Fibroblast of lung (primary cell): ENCODE measurements around the gene TBC1D14. TPM values are rescaled to one million over a fixed set of nuclear protein-coding genes. Genes with fewer than 3 reads are reported as not detected.
A peak's percentile ranks its signal among the peaks of the same experiment; 100 is the strongest.
"Not testable (repeated sequence)": the region's sequence is repeated elsewhere in the genome, so short reads cannot be mapped to it uniquely, and the experiment has no call there.

Experiments
- DNase-seq, 2 donors: peaks; one replicate each; pipeline versions ENCODE4 v3.0.0 to v3.0.0-alpha.2; 2010; ENCODE audit warnings: low read depth in 2 of 2
- H2AFZ ChIP-seq: 2 replicates; pipeline ENCODE4 v1.5.1; 2012; ENCODE audit warnings: low read length, control low read depth, inconsistent platforms
- H3K27ac ChIP-seq: 2 replicates; pipeline ENCODE4 v1.5.1; 2011; ENCODE audit warnings: low read length, control low read depth; ENCODE audit not compliant: insufficient read depth
- H3K27me3 ChIP-seq: 2 replicates; pipeline ENCODE4 v1.5.1; 2011; ENCODE audit warnings: mild to moderate bottlenecking, low read length; ENCODE audit not compliant: control insufficient read depth, insufficient read depth
- H3K36me3 ChIP-seq: 2 replicates; pipeline ENCODE4 v1.5.1; 2011; ENCODE audit warnings: low read length; ENCODE audit not compliant: control insufficient read depth, insufficient read depth
- H3K4me1 ChIP-seq: 2 replicates; pipeline ENCODE4 v1.5.1; 2011; ENCODE audit warnings: low read length; ENCODE audit not compliant: control insufficient read depth, insufficient read depth; ENCODE audit errors: extremely low read depth
- H3K4me2 ChIP-seq: 2 replicates; pipeline ENCODE4 v1.5.1; 2011; ENCODE audit warnings: low read length, control low read depth; ENCODE audit not compliant: insufficient read depth; ENCODE audit errors: extremely low read depth
- H3K4me3 ChIP-seq, 4 experiments: fragments of 200-600 bp in 1 of 4; sonication (generic) in 1 of 4; replicated peaks in 1 of 4; 2 replicates each; pipeline ENCODE4 v1.5.1; 2011 to 2016; ENCODE audit warnings: low read length in 4 of 4, low read depth in 3 of 4, mild to moderate bottlenecking in 3 of 4, control low read depth in 2 of 4, inconsistent platforms in 1 of 4, mixed read lengths in 1 of 4; ENCODE audit not compliant: insufficient read depth in 1 of 4; ENCODE audit errors: control extremely low read depth in 1 of 4
- H3K79me2 ChIP-seq: 2 replicates; pipeline ENCODE4 v1.5.1; 2012; ENCODE audit warnings: mild to moderate bottlenecking, low read length, inconsistent platforms; ENCODE audit not compliant: control insufficient read depth, insufficient read depth
- H3K9ac ChIP-seq: 2 replicates; pipeline ENCODE4 v1.5.1; 2011; ENCODE audit warnings: mild to moderate bottlenecking, low read length, control low read depth; ENCODE audit not compliant: insufficient read depth
- H3K9me3 ChIP-seq: 2 replicates; pipeline ENCODE4 v1.5.1; 2012; ENCODE audit warnings: low read depth, low read length; ENCODE audit not compliant: control insufficient read depth, insufficient read depth
- H4K20me1 ChIP-seq: 2 replicates; pipeline ENCODE4 v1.5.1; 2011; ENCODE audit warnings: low read length; ENCODE audit not compliant: control insufficient read depth, insufficient read depth; ENCODE audit errors: extremely low read depth
- EZH2 ChIP-seq: IDR thresholded peaks from 2 replicates; pipeline ENCODE4 v1.5.1; 2012; ENCODE audit warnings: low read length, control low read depth, mild to moderate bottlenecking; ENCODE audit errors: missing control alignments
- polyA plus RNA-seq, 2 donors: library from polyadenylated mRNA; depleted of rRNA in 1 of 2; stranded (reverse) in 1 of 2; unstranded in 1 of 2; fragments of >200 nt; gene quantifications; 2 replicates each; pipeline ENCODE4 v1.2.1, GENCODE V29; 2011 to 2012; ENCODE audit warnings: missing spikeins in 1 of 2
- total RNA-seq: library from RNA; depleted of rRNA; stranded (reverse); fragments of >200 nt; gene quantifications from 2 replicates; pipeline ENCODE4 v1.2.1, GENCODE V29; 2014
- TF ChIP-seq, protein P1 (sequence below), 2 donors: IDR thresholded peaks in 1 of 2; conservative IDR thresholded peaks in 1 of 2; 1 replicate in 1 of 2; 2 replicates in 1 of 2; pipeline ENCODE4 v1.5.1; 2011 to 2012; ENCODE audit warnings: low read length in 2 of 2, control low read depth in 1 of 2, inconsistent platforms in 1 of 2, low read depth in 1 of 2, mild to moderate bottlenecking in 1 of 2

The TBC1D14 gene
- total and polyA plus RNA-seq, 2 donors (not counting 1 experiment from before 2014, with no cell fraction given): 26.9 to 37.7 TPM

- Histone ChIP-seq H3K27me3 (peaks cover 2% of the 10 kb centered on the region), H3K9ac (no peak overlapping the region), H3K9me3 (no peaks in the 10 kb centered on the region), H4K20me1 (no peaks in the 10 kb centered on the region), H3K79me2 (no peaks in the 10 kb centered on the region), H3K4me2 (no peak overlapping the region), H3K4me1 (peaks cover 8% of the 10 kb centered on the region), H2AFZ (no peak overlapping the region), H3K27ac (no peak overlapping the region), H3K36me3 (no peaks in the 10 kb centered on the region), H3K4me3 (no peak overlapping the region)
- TF ChIP-seq, protein P1, sequence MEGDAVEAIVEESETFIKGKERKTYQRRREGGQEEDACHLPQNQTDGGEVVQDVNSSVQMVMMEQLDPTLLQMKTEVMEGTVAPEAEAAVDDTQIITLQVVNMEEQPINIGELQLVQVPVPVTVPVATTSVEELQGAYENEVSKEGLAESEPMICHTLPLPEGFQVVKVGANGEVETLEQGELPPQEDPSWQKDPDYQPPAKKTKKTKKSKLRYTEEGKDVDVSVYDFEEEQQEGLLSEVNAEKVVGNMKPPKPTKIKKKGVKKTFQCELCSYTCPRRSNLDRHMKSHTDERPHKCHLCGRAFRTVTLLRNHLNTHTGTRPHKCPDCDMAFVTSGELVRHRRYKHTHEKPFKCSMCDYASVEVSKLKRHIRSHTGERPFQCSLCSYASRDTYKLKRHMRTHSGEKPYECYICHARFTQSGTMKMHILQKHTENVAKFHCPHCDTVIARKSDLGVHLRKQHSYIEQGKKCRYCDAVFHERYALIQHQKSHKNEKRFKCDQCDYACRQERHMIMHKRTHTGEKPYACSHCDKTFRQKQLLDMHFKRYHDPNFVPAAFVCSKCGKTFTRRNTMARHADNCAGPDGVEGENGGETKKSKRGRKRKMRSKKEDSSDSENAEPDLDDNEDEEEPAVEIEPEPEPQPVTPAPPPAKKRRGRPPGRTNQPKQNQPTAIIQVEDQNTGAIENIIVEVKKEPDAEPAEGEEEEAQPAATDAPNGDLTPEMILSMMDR (conservative IDR thresholded peaks at IDR 0.05 in 1 of 2, IDR thresholded peaks at IDR 0.05 in 1 of 2; ENCODE audit: low read depth in 1 of 2, low read length in 2 of 2): no peak
- no peak for DNase-seq
Observed at GRCh38 chr4:6905516-6906445, 3.8 kb upstream of the TBC1D14 start.

- H3K27me3 ChIP-seq: not testable (repeated sequence)
Observed at GRCh38 chr4:6906486-6906885, 3.1 kb upstream of the TBC1D14 start.

DNA sequence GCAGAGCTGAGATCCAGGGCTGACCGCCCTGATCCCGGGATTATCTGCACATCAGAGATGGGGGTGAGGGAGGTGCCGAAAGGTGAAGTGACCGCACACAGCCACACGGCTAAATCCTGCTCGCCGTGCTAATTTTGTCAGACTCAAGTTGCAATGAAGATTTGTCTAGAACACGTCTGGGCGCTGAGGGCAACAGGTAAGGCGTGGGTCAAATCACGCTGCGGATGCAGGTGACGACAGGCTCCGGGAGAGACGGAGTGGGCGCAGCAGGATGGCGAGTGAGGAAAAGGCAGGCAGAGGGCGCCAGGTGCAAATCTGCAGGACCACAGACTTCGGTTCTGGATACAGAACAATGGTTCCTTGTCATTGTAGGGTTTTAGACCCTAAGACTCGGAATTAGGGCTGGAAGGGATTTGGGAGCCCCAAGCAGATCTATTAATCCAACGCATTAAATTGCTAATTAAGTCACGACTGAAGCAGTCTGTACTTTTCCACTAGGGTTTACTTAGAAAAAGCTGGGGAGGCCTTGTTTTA is 1.9 kb upstream of the TBC1D14 start:
- no peak overlapping the region for H3K4me2 ChIP-seq
- no peaks in the 10 kb centered on the region for H3K9me3 ChIP-seq
- no peaks in the 10 kb centered on the region for H3K79me2 ChIP-seq
- peaks cover 8% of the 10 kb centered on the region for H3K4me1 ChIP-seq
- no peak overlapping the region for H3K4me3 ChIP-seq
- peaks cover 2% of the 10 kb centered on the region for H3K27me3 ChIP-seq
- no peaks in the 10 kb centered on the region for H3K36me3 ChIP-seq
- TF ChIP-seq, protein P1 (conservative IDR thresholded peaks at IDR 0.05 in 1 of 2, IDR thresholded peaks at IDR 0.05 in 1 of 2; ENCODE audit: low read depth in 1 of 2, low read length in 2 of 2): peak in 1 of 2 donors; percentile 46
- no peak for TF ChIP-seq EZH2
- H3K27ac ChIP-seq: no peak overlapping the region
- H4K20me1 ChIP-seq: no peaks in the 10 kb centered on the region
- DNase-seq: peak in 1 of 2 donors; percentile 43
- H3K9ac ChIP-seq: no peak overlapping the region
- H2AFZ ChIP-seq: no peak overlapping the region

More at GRCh38 chr4:6906486-6906885, 3.1 kb upstream of the TBC1D14 start:
- H3K4me2 ChIP-seq, H3K79me2 ChIP-seq, H3K4me1 ChIP-seq, H4K20me1 ChIP-seq, H3K9me3 ChIP-seq, H2AFZ ChIP-seq, H3K36me3 ChIP-seq, H3K4me3 ChIP-seq, DNase-seq, H3K27ac ChIP-seq, H3K9ac ChIP-seq: not testable (repeated sequence)
